ENCODE measurements around the gene MYL9.

DNA sequence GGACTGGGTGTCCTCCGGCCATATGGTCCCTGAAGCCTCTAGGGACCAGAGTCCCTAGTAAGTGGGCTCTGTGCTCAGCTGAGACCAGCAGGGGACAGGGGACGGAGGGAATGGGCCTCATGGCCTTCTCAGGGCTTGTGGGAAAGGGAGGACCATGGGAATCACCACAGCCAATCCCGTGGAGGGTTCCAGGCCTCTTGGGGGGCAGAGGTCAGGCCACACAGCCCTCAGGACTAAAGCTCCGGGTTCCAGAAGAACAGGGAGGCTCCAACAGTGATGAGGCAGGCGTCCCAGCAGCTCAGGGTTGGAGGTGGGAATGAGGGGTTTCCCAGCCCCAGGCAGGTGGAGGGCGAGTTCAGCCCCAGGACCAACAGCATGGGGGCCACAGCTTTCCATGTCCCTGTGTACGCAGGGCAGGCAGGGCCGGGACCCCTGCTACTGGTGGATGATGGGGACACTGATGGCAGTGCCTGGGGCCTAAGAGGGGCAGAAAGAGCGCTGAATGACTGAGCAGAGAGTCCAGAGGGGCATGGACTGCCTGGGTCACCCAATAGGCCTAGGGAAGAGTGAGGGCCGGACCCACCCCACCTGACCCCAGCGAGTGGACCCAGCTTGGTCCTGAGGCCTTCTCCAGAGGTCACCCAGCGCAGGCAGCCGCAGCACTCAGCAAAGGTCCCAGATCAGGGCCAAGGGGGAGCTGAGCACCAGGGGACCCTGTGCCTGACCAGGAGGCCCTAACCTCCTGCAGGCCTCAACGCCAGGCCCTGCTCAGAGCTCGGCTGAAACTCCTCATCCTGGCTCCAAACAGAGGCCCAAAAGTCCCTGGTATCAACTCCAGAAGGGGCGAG is 8.8 kb downstream of the MYL9 start:
- TF ChIP-seq, protein P1, sequence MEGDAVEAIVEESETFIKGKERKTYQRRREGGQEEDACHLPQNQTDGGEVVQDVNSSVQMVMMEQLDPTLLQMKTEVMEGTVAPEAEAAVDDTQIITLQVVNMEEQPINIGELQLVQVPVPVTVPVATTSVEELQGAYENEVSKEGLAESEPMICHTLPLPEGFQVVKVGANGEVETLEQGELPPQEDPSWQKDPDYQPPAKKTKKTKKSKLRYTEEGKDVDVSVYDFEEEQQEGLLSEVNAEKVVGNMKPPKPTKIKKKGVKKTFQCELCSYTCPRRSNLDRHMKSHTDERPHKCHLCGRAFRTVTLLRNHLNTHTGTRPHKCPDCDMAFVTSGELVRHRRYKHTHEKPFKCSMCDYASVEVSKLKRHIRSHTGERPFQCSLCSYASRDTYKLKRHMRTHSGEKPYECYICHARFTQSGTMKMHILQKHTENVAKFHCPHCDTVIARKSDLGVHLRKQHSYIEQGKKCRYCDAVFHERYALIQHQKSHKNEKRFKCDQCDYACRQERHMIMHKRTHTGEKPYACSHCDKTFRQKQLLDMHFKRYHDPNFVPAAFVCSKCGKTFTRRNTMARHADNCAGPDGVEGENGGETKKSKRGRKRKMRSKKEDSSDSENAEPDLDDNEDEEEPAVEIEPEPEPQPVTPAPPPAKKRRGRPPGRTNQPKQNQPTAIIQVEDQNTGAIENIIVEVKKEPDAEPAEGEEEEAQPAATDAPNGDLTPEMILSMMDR (conservative IDR thresholded peaks at IDR 0.05; ENCODE audit: low read depth, low read length): no peak
- TF ChIP-seq RFX5 (IDR thresholded peaks at IDR 0.05; ENCODE audit: low read depth, low read length) (no peak), POLR2A (IDR thresholded peaks at IDR 0.05; ENCODE audit: low read depth, low read length) (no peak), SMC3 (IDR thresholded peaks at IDR 0.05; ENCODE audit: low read depth, low read length) (no peak), BHLHE40 (IDR thresholded peaks at IDR 0.05; ENCODE audit: low read depth, low read length) (no peak), MXI1 (IDR thresholded peaks at IDR 0.05; ENCODE audit: borderline replicate concordance, low read depth, low read length) (no peak), CEBPB (IDR thresholded peaks at IDR 0.05; ENCODE audit: low read depth, low read length) (no peak), RAD21 (IDR thresholded peaks at IDR 0.05; ENCODE audit: low read length) (no peak), MAZ (IDR thresholded peaks at IDR 0.05; ENCODE audit: borderline replicate concordance, low read depth, low read length) (no peak), MAFK (IDR thresholded peaks at IDR 0.05; ENCODE audit: low read depth, low read length) (no peak), FOS (IDR thresholded peaks at IDR 0.05; ENCODE audit: low read depth, low read length) (no peak), RCOR1 (IDR thresholded peaks at IDR 0.05; ENCODE audit: insufficient replicate concordance, low read length) (no peak), USF2 (IDR thresholded peaks at IDR 0.05; ENCODE audit: low read depth, low read length) (no peak)
- TF ChIP-seq, protein P2, sequence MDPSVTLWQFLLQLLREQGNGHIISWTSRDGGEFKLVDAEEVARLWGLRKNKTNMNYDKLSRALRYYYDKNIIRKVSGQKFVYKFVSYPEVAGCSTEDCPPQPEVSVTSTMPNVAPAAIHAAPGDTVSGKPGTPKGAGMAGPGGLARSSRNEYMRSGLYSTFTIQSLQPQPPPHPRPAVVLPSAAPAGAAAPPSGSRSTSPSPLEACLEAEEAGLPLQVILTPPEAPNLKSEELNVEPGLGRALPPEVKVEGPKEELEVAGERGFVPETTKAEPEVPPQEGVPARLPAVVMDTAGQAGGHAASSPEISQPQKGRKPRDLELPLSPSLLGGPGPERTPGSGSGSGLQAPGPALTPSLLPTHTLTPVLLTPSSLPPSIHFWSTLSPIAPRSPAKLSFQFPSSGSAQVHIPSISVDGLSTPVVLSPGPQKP (IDR thresholded peaks at IDR 0.05; ENCODE audit: borderline replicate concordance, low read depth, low read length): no peak
